ENCODE measurements around the gene SHANK3. TPM values are rescaled to one million over a fixed set of nuclear protein-coding genes. Genes with fewer than 3 reads are reported as not detected.

SHANK3 gene
- total and polyA plus RNA-seq, 2 experiments from 2014 or later, result 0.52 to 4.9 TPM

DNA sequence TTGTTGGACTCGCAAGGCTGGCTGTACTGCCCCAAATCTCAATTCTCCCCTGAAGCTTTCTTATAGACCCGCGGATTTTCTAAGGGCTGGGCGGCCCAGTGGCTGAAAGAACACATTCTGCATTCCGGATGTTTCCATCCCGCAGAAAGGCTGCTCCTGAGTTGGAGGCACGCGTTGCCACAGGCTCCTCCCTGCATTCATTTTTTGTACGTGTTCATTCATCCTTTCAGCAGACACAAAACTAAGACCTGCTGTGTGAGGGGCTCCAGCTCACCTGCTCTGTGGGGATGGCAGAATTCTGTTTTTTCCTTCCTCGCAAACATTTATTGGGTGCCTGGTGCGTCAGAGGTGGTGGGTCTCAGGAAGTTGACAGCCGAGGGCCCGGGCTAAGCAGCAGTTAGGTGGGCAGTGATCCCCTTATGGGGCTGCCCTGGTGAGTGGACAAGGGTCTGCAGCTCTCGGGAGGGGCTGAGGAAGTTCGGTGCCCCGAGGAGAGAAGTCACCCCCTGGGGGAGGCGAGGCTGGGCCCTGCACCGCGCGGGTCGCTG is 23.7 kb downstream of the SHANK3 start (continued):
- TF ChIP-seq, protein P1, sequence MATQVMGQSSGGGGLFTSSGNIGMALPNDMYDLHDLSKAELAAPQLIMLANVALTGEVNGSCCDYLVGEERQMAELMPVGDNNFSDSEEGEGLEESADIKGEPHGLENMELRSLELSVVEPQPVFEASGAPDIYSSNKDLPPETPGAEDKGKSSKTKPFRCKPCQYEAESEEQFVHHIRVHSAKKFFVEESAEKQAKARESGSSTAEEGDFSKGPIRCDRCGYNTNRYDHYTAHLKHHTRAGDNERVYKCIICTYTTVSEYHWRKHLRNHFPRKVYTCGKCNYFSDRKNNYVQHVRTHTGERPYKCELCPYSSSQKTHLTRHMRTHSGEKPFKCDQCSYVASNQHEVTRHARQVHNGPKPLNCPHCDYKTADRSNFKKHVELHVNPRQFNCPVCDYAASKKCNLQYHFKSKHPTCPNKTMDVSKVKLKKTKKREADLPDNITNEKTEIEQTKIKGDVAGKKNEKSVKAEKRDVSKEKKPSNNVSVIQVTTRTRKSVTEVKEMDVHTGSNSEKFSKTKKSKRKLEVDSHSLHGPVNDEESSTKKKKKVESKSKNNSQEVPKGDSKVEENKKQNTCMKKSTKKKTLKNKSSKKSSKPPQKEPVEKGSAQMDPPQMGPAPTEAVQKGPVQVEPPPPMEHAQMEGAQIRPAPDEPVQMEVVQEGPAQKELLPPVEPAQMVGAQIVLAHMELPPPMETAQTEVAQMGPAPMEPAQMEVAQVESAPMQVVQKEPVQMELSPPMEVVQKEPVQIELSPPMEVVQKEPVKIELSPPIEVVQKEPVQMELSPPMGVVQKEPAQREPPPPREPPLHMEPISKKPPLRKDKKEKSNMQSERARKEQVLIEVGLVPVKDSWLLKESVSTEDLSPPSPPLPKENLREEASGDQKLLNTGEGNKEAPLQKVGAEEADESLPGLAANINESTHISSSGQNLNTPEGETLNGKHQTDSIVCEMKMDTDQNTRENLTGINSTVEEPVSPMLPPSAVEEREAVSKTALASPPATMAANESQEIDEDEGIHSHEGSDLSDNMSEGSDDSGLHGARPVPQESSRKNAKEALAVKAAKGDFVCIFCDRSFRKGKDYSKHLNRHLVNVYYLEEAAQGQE (IDR thresholded peaks at IDR 0.05; ENCODE audit: unreplicated experiment), result no peak
- TF ChIP-seq JUNB (IDR thresholded peaks at IDR 0.05; ENCODE audit: unreplicated experiment) (no peak), EZH2phosphoT487 (IDR thresholded peaks at IDR 0.05; ENCODE audit: unreplicated experiment) (no peak)
- TF ChIP-seq, protein P2, sequence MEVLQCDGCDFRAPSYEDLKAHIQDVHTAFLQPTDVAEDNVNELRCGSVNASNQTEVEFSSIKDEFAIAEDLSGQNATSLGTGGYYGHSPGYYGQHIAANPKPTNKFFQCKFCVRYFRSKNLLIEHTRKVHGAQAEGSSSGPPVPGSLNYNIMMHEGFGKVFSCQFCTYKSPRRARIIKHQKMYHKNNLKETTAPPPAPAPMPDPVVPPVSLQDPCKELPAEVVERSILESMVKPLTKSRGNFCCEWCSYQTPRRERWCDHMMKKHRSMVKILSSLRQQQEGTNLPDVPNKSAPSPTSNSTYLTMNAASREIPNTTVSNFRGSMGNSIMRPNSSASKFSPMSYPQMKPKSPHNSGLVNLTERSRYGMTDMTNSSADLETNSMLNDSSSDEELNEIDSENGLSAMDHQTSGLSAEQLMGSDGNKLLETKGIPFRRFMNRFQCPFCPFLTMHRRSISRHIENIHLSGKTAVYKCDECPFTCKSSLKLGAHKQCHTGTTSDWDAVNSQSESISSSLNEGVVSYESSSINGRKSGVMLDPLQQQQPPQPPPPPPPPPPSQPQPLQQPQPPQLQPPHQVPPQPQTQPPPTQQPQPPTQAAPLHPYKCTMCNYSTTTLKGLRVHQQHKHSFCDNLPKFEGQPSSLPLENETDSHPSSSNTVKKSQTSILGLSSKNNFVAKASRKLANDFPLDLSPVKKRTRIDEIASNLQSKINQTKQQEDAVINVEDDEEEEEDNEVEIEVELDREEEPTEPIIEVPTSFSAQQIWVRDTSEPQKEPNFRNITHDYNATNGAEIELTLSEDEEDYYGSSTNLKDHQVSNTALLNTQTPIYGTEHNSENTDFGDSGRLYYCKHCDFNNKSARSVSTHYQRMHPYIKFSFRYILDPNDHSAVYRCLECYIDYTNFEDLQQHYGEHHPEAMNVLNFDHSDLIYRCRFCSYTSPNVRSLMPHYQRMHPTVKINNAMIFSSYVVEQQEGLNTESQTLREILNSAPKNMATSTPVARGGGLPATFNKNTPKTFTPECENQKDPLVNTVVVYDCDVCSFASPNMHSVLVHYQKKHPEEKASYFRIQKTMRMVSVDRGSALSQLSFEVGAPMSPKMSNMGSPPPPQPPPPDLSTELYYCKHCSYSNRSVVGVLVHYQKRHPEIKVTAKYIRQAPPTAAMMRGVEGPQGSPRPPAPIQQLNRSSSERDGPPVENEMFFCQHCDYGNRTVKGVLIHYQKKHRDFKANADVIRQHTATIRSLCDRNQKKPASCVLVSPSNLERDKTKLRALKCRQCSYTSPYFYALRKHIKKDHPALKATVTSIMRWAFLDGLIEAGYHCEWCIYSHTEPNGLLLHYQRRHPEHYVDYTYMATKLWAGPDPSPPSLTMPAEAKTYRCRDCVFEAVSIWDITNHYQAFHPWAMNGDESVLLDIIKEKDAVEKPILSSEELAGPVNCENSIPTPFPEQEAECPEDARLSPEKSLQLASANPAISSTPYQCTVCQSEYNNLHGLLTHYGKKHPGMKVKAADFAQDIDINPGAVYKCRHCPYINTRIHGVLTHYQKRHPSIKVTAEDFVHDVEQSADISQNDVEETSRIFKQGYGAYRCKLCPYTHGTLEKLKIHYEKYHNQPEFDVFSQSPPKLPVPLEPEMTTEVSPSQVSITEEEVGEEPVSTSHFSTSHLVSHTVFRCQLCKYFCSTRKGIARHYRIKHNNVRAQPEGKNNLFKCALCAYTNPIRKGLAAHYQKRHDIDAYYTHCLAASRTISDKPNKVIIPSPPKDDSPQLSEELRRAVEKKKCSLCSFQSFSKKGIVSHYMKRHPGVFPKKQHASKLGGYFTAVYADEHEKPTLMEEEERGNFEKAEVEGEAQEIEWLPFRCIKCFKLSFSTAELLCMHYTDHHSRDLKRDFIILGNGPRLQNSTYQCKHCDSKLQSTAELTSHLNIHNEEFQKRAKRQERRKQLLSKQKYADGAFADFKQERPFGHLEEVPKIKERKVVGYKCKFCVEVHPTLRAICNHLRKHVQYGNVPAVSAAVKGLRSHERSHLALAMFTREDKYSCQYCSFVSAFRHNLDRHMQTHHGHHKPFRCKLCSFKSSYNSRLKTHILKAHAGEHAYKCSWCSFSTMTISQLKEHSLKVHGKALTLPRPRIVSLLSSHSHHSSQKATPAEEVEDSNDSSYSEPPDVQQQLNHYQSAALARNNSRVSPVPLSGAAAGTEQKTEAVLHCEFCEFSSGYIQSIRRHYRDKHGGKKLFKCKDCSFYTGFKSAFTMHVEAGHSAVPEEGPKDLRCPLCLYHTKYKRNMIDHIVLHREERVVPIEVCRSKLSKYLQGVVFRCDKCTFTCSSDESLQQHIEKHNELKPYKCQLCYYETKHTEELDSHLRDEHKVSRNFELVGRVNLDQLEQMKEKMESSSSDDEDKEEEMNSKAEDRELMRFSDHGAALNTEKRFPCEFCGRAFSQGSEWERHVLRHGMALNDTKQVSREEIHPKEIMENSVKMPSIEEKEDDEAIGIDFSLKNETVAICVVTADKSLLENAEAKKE (CRISPR knock-in tag; IDR thresholded peaks at IDR 0.05), result no peak
